Hepatocyte (in vitro differentiated cells): ENCODE results near the gene CBARP. TPM values are rescaled to one million over a fixed set of nuclear protein-coding genes. Genes with fewer than 3 reads are reported as not detected.

Source experiments
- DNase-seq: peaks from one replicate; pipeline ENCODE4 v3.0.0-alpha.2; 2016; ENCODE audit warnings: low spot score
- H2AFZ ChIP-seq: fragments of 200-600 bp; sonication (generic); 2 replicates; pipeline ENCODE4 v1.6.0; 2016; ENCODE audit warnings: antibody characterized with exemption, mild to moderate bottlenecking
- H3K27ac ChIP-seq: fragments of 200-600 bp; sonication (generic); 2 replicates; pipeline ENCODE4 v1.5.1; 2016; ENCODE audit warnings: mild to moderate bottlenecking
- H3K27me3 ChIP-seq: fragments of 200-600 bp; sonication (generic); 2 replicates; pipeline ENCODE4 v1.6.1; 2016
- H3K36me3 ChIP-seq: fragments of 200-600 bp; sonication (generic); replicated peaks from 2 replicates; pipeline ENCODE4 v1.5.1; 2016; ENCODE audit warnings: low read depth; ENCODE audit not compliant: insufficient read depth
- H3K4me1 ChIP-seq: fragments of 200-600 bp; sonication (generic); 2 replicates; pipeline ENCODE4 v1.5.1; 2016; ENCODE audit warnings: mild to moderate bottlenecking, moderate library complexity; ENCODE audit not compliant: insufficient read depth
- H3K4me2 ChIP-seq: fragments of 200-600 bp; sonication (generic); 2 replicates; pipeline ENCODE4 v1.6.0; 2016
- H3K4me3 ChIP-seq: fragments of 200-600 bp; sonication (generic); 2 replicates; pipeline ENCODE4 v1.5.1; 2016; ENCODE audit warnings: mild to moderate bottlenecking
- H3K79me2 ChIP-seq: fragments of 200-600 bp; sonication (generic); 2 replicates; pipeline ENCODE4 v1.6.0; 2017; ENCODE audit warnings: mild to moderate bottlenecking
- H3K9me2 ChIP-seq: fragments of 200-600 bp; sonication (generic); replicated peaks from 2 replicates; pipeline ENCODE4 v1.6.0; 2017; ENCODE audit warnings: mild to moderate bottlenecking; ENCODE audit not compliant: insufficient read depth
- H3K9me3 ChIP-seq: fragments of 200-600 bp; sonication (generic); 2 replicates; pipeline ENCODE4 v1.5.1; 2016; ENCODE audit warnings: low read depth, mild to moderate bottlenecking
- H4K20me1 ChIP-seq: fragments of 200-600 bp; sonication (generic); 2 replicates; pipeline ENCODE4 v1.6.0; 2016; ENCODE audit warnings: mild to moderate bottlenecking; ENCODE audit not compliant: insufficient read depth, poor library complexity, severe bottlenecking
- EZH2 ChIP-seq: fragments of 200-600 bp; sonication (generic); IDR thresholded peaks from 2 replicates; pipeline ENCODE4 v1.6.1; 2016; ENCODE audit warnings: antibody characterized with exemption, mild to moderate bottlenecking, borderline replicate concordance
- EZH2phosphoT487 ChIP-seq: fragments of 200-600 bp; sonication (generic); IDR thresholded peaks from one replicate; pipeline ENCODE4 v1.6.1; 2018; ENCODE audit warnings: antibody characterized with exemption, mild to moderate bottlenecking, low read depth, moderate library complexity; ENCODE audit not compliant: unreplicated experiment, severe bottlenecking
- WGBS: methylation state at CpG from one replicate; pipeline ENCODE4 v1.1.6; 2016; ENCODE audit warnings: low lambda C conversion rate; ENCODE audit errors: missing lambda C conversion rate; 5-methylcytosine and 5-hydroxymethylcytosine counted together
- polyA plus RNA-seq: library from polyadenylated mRNA; unstranded; fragments of >200 nt; fragmentation: Nextera tagmentation; extraction: Ambion mirVana; gene quantifications from 2 replicates; pipeline ENCODE4 v1.2.1, GENCODE V29; 2016
- total RNA-seq: library from RNA; depleted of rRNA; stranded (reverse); fragments of >200 nt; gene quantifications from 2 replicates; pipeline ENCODE4 v1.2.3, GENCODE V29; 2014
- TF ChIP-seq, protein P1 (sequence below): fragments of 200-600 bp; sonication (generic); IDR thresholded peaks from 2 replicates; pipeline ENCODE4 v1.5.1; 2016; ENCODE audit warnings: antibody characterized with exemption, mild to moderate bottlenecking; ENCODE audit not compliant: poor library complexity

CBARP gene
- total and polyA plus RNA-seq, 2 experiments from 2014 or later, result 4.2 to 7.1 TPM

DNA sequence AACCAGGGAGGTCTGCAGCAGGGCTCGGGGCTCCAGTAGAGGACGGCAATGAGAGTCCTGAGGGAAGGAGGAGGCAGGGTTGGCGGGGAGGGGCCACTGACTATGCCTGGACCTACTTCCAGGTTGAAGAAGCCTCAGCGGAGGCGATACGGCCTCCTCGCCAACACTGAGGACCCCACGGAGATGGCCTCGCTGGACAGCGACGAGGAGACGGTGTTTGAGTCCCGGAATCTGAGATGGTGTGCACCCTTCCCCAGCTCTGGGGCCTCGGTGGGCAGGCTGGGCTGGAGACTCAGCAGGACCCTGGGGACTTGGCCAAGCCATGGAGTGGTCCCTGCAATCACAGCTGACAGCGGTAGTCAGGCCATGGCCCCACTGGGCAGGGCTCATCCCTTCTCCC, 39.3 kb upstream of the CBARP start:
- Histone ChIP-seq H3K9me3 (no peaks in the 10 kb centered on the region), H3K4me2 (no peak overlapping the region), H3K4me1 (peaks cover 25% of the 10 kb centered on the region), H2AFZ (no peak overlapping the region), H3K27me3 (no peaks in the 10 kb centered on the region), H3K9me2 (no peaks in the 10 kb centered on the region), H4K20me1 (peaks cover 25% of the 10 kb centered on the region), H3K36me3 (peaks cover 5% of the 10 kb centered on the region), H3K79me2 (peaks cover 42% of the 10 kb centered on the region), H3K27ac (no peak overlapping the region), H3K4me3 (no peak overlapping the region)
- TF ChIP-seq EZH2 (no peak), EZH2phosphoT487 (no peak)
- WGBS, result 97% methylated on average over 15 of the region's 15 CpGs
- no peak for DNase-seq

GRCh38 chr19:1276628-1277022, 38.8 kb upstream of the CBARP start:
- Histone ChIP-seq H3K9me2 (no peaks in the 10 kb centered on the region), H2AFZ (no peak overlapping the region), H3K9me3 (no peaks in the 10 kb centered on the region), H3K27me3 (no peaks in the 10 kb centered on the region), H3K79me2 (peaks cover 47% of the 10 kb centered on the region), H3K36me3 (peaks cover 5% of the 10 kb centered on the region), H4K20me1 (peaks cover 29% of the 10 kb centered on the region), H3K4me1 (peaks cover 25% of the 10 kb centered on the region), H3K4me3 (no peak overlapping the region), H3K4me2 (peak overlapping the region; percentile 89), H3K27ac (peak overlapping the region; percentile 99)
- no peak for DNase-seq
- TF ChIP-seq EZH2 (no peak), EZH2phosphoT487 (no peak)
- TF ChIP-seq, protein P1, sequence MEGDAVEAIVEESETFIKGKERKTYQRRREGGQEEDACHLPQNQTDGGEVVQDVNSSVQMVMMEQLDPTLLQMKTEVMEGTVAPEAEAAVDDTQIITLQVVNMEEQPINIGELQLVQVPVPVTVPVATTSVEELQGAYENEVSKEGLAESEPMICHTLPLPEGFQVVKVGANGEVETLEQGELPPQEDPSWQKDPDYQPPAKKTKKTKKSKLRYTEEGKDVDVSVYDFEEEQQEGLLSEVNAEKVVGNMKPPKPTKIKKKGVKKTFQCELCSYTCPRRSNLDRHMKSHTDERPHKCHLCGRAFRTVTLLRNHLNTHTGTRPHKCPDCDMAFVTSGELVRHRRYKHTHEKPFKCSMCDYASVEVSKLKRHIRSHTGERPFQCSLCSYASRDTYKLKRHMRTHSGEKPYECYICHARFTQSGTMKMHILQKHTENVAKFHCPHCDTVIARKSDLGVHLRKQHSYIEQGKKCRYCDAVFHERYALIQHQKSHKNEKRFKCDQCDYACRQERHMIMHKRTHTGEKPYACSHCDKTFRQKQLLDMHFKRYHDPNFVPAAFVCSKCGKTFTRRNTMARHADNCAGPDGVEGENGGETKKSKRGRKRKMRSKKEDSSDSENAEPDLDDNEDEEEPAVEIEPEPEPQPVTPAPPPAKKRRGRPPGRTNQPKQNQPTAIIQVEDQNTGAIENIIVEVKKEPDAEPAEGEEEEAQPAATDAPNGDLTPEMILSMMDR, result no peak
- WGBS, result 86% methylated on average over 10 of the region's 10 CpGs

- 24% methylated on average over 35 of the region's 43 CpGs for WGBS
- TF ChIP-seq EZH2 (no peak), EZH2phosphoT487 (no peak)
- TF ChIP-seq, protein P1, result no peak
- Histone ChIP-seq H4K20me1 (peaks cover 35% of the 10 kb centered on the region), H3K4me2 (peak overlapping the region; percentile 89), H3K4me3 (peak overlapping the region; percentile 21), H2AFZ (peak overlapping the region; percentile 18), H3K9me3 (no peaks in the 10 kb centered on the region), H3K9me2 (no peaks in the 10 kb centered on the region), H3K27ac (peak overlapping the region; percentile 99), H3K79me2 (peaks cover 52% of the 10 kb centered on the region), H3K27me3 (no peaks in the 10 kb centered on the region), H3K36me3 (peaks cover 5% of the 10 kb centered on the region), H3K4me1 (peaks cover 28% of the 10 kb centered on the region)
- DNase-seq, result no peak
Measured at GRCh38 chr19:1275976-1276627, 38.3 kb upstream of the CBARP start.

DNA sequence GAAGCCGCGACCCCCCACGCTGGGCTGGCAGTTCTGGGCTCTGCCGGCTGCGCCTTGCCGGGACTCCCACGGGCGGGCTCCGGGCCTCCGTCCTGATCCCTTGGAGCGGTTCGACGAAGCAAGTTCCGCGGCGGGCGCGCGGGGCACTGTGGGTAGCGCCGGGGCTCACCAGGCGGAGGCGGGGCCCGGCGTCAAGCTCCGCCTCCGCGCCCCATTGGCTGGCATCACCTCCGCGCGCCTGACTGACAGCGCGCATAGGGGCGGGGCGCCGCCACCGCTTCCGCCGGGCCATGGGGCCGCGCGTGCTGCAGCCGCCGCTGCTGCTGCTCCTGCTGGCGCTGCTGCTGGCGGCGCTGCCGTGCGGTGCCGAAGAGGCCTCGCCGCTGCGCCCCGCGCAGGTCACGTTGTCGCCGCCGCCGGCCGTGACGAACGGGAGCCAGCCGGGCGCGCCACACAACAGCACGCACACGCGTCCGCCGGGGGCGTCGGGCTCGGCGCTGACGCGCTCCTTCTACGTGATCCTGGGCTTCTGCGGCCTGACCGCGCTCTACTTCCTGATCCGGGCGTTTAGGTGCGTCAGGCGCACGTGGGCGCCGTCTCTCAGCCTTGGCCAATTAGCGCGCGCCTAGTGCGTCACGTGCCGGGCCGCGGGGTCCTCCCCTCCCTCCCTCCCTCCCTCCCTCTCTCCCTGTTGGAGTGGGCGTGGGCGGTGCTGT, 37.6 kb upstream of the CBARP start, which contains the start of gene FAM174C:
TSS of gene FAM174C (plus strand) at position 271 of the 716 bp plus-strand sequence. CDS start at position 291, 20 bp downstream.
- peak within 1 kb of the TSS; percentile 18 for H2AFZ ChIP-seq
- H3K36me3 ChIP-seq, result peaks cover 5% of the 10 kb centered on the region
- H3K4me2 ChIP-seq, result peak within 1 kb of the TSS; percentile 89
- H3K4me1 ChIP-seq, result peaks cover 35% of the 10 kb centered on the region
- H3K79me2 ChIP-seq, result peaks cover 59% of the 10 kb centered on the region
- H3K9me2 ChIP-seq, result no peaks in the 10 kb centered on the region
- peaks cover 42% of the 10 kb centered on the region for H4K20me1 ChIP-seq
- peak within 1 kb of the TSS; percentile 44 for H3K4me3 ChIP-seq
- TF ChIP-seq, protein P1, result no peak
- no peaks in the 10 kb centered on the region for H3K9me3 ChIP-seq
- no peaks in the 10 kb centered on the region for H3K27me3 ChIP-seq
- under 1% methylated on average over 80 of the region's 98 CpGs for WGBS
- peak within 1 kb of the TSS; percentile 99 for H3K27ac ChIP-seq
- DNase-seq, result peak; percentile 98
